BLaER1 treated with 17β-estradiol and CSF1 and Interleukin-3, amounts not matched to agents 10 nM and 100 nM (cell line): ENCODE data around the gene DCDC2.
"Not testable (repeated sequence)": the region's sequence is repeated elsewhere in the genome, so short reads cannot be mapped to it uniquely, and the experiment has no call there.

Experiments
- H3K27ac ChIP-seq, 11 experiments: shearing (Covaris generic); formaldehyde crosslinking; 2 replicates each; pipeline ENCODE4 v1.8.1; 2022
- H3K27me3 ChIP-seq, 11 experiments: shearing (Covaris generic); formaldehyde crosslinking; 2 replicates each; pipeline ENCODE4 v1.8.1; 2022
- H3K36me3 ChIP-seq, 11 experiments: shearing (Covaris generic); formaldehyde crosslinking; 2 replicates each; pipeline ENCODE4 v1.8.1; 2022
- H3K4me1 ChIP-seq, 10 experiments: shearing (Covaris generic); formaldehyde crosslinking; 2 replicates each; pipeline ENCODE4 v1.8.1; 2022
- H3K4me2 ChIP-seq, 11 experiments: shearing (Covaris generic); formaldehyde crosslinking; 2 replicates each; pipeline ENCODE4 v1.8.1; 2022
- H3K4me3 ChIP-seq, 10 experiments: shearing (Covaris generic); formaldehyde crosslinking; 2 replicates each; pipeline ENCODE4 v1.8.1; 2022
- H3K9ac ChIP-seq, 11 experiments: shearing (Covaris generic); formaldehyde crosslinking; 2 replicates each; pipeline ENCODE4 v1.8.1; 2022
- H3K9me3 ChIP-seq, 11 experiments: shearing (Covaris generic); formaldehyde crosslinking; replicated peaks in 1 of 11; 2 replicates each; pipeline ENCODE4 v1.8.1; 2022
- H4K20me1 ChIP-seq, 11 experiments: shearing (Covaris generic); formaldehyde crosslinking; 2 replicates each; pipeline ENCODE4 v1.8.1; 2022
- Cebpa-rat ChIP-seq, 11 experiments: shearing (Covaris generic); IDR thresholded peaks; 2 replicates each; pipeline ENCODE4 v1.8.1; 2022

The DCDC2 gene

DNA sequence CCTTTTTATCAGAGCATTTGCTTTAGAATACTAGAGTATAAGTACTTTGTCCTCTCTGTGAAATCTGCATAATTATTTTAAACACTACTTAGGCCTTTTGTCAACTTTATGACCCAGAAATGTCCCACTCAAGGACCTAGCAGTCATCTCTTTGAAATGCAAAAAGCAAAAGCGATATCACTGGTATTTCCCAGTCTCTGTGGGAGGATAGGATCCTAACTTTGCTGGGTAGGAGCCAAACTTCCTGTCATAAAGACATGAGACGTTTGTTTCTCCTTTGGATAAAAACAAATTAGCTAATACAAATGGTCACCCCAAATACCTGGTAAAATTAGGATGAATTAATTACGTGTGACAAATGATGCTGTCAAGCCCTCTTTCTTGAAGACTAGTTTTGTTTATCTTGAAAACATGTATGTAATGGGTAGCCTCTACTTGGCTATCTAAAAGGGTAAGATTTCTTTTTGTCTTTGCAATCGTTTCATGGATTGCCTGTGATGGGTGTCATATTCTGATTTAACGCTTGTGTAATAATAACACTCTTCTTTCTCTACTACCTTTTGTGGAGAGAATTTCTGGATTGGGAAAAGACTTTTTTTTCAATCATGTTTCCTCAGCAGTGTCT lies 36.2 kb downstream of the DCDC2 start:
- H3K4me3 ChIP-seq, result no peak overlapping the region
- H3K9ac ChIP-seq, result no peak overlapping the region
- H3K4me1 ChIP-seq, result no peaks in the 10 kb centered on the region
- no peak for TF ChIP-seq Cebpa-rat (IDR thresholded peaks at IDR 0.05)
- no peak overlapping the region for H3K4me2 ChIP-seq
- no peaks in the 10 kb centered on the region for H3K27me3 ChIP-seq
- no peaks in the 10 kb centered on the region for H4K20me1 ChIP-seq
- H3K27ac ChIP-seq, result no peak overlapping the region
- H3K9me3 ChIP-seq, result no peaks in the 10 kb centered on the region
- no peaks in the 10 kb centered on the region for H3K36me3 ChIP-seq

GRCh38 chr6:24313251-24314141 lies 44.4 kb downstream of the DCDC2 start:
- TF ChIP-seq Cebpa-rat (IDR thresholded peaks at IDR 0.05), result no peak
- H4K20me1 ChIP-seq, result no peaks in the 10 kb centered on the region
- no peak overlapping the region for H3K4me3 ChIP-seq
- H3K27me3 ChIP-seq, result no peaks in the 10 kb centered on the region
- H3K4me1 ChIP-seq, result no peaks in the 10 kb centered on the region
- H3K9ac ChIP-seq, result no peak overlapping the region
- peaks cover 0 to 17% (median 6%) of the 10 kb centered on the region in 11 experiments; a peak in 9 of 22 replicates for H3K9me3 ChIP-seq
- no peak overlapping the region for H3K4me2 ChIP-seq
- no peaks in the 10 kb centered on the region for H3K36me3 ChIP-seq
- H3K27ac ChIP-seq, result no peak overlapping the region

DNA sequence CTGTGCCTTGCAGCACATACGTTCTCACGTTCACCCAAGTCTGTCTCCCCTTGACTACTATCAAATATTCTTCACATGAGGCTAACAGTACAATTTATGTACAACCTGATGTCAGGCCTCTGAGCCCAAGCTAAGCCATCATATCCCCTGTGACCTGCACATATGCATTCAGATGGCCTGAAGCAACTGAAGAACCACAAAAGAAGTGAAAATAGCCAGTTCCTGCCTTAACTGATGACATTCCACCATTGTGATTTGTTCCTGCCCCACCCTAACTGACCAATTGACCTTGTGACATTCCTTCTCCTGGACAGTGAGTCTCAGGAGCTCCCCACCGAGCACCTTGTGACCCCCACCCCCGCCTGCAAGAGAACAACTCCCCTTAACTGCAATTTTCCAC lies 46.1 kb downstream of the DCDC2 start:
- not testable (repeated sequence) for H3K4me3 ChIP-seq, H3K27ac ChIP-seq, H3K9ac ChIP-seq, H4K20me1 ChIP-seq, H3K4me2 ChIP-seq, H3K4me1 ChIP-seq, H3K36me3 ChIP-seq, H3K27me3 ChIP-seq
- H3K9me3 ChIP-seq, result peaks cover 0 to 17% (median 6%) of the 10 kb centered on the region in 11 experiments; a peak in 9 of 22 replicates

DNA sequence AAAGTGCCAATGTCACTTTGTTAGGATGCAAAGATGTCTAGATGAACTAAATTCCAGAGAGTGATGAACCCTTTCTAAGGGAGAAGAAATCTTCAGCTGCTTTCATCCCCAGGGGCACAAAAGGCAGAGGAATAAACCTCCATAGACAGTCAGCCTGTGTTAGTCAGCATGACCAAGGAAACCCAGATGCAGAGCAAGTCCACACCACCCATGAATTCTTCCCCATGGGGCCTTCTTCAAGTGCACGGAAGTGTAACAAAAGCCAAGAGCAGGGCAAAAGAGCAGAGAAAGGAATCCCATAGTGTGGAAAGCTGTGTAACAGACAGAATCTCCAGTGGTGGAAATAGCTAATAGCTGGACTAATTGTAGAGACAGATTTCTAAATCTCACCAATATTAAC lies 50.0 kb downstream of the DCDC2 start:
- Histone ChIP-seq H3K36me3 (no peaks in the 10 kb centered on the region), H3K27ac (no peak overlapping the region), H3K27me3 (no peaks in the 10 kb centered on the region), H3K9me3 (peaks cover 0 to 17% (median 6%) of the 10 kb centered on the region in 11 experiments; a peak in 9 of 22 replicates), H4K20me1 (no peaks in the 10 kb centered on the region), H3K9ac (no peak overlapping the region), H3K4me1 (no peaks in the 10 kb centered on the region), H3K4me2 (no peak overlapping the region), H3K4me3 (no peak overlapping the region)
- no peak for TF ChIP-seq Cebpa-rat (IDR thresholded peaks at IDR 0.05)

DNA sequence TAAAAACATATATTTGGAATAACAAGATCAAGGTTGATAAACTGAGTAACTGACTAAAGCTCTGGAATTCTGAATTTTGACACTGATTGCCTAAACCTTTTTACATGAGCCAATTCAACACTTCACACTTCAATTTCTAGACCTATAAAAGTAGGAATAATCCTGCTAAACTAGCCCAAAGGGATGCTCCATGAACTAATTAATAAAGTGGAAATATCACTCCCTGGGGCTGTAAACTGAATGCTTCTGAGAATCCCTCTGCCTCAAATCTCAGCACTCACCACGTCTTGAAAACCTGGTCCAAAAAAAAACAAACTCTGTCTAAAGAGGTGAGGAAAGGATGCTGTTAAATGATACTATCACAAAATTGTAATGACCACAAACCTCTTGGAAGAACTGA lies 50.9 kb downstream of the DCDC2 start:
- H3K4me2 ChIP-seq, result no peak overlapping the region
- TF ChIP-seq Cebpa-rat (IDR thresholded peaks at IDR 0.05), result no peak
- no peak overlapping the region for H3K27ac ChIP-seq
- H3K36me3 ChIP-seq, result no peaks in the 10 kb centered on the region
- peaks cover 0 to 11% (median 5%) of the 10 kb centered on the region in 11 experiments; a peak in 9 of 22 replicates for H3K9me3 ChIP-seq
- H3K4me1 ChIP-seq, result peaks cover 0 to under 1% (median 0%) of the 10 kb centered on the region in 10 experiments; a peak in 3 of 20 replicates
- H3K27me3 ChIP-seq, result no peaks in the 10 kb centered on the region
- no peak overlapping the region for H3K4me3 ChIP-seq
- H3K9ac ChIP-seq, result no peak overlapping the region
- no peaks in the 10 kb centered on the region for H4K20me1 ChIP-seq

GRCh38 chr6:24306038-24306437 lies 51.8 kb downstream of the DCDC2 start:
- H3K36me3 ChIP-seq, result no peaks in the 10 kb centered on the region
- no peak for TF ChIP-seq Cebpa-rat (IDR thresholded peaks at IDR 0.05)
- H3K9me3 ChIP-seq, result 0 out of 22 replicates have a peak, but pooled peaks cover 0 to 2% (median 0%) of the 10 kb centered on the region in 11 experiments
- no peak overlapping the region for H3K4me2 ChIP-seq
- no peak overlapping the region for H3K4me3 ChIP-seq
- no peak overlapping the region for H3K9ac ChIP-seq
- H3K27ac ChIP-seq, result no peak overlapping the region
- peaks cover 0 to 7% (median 5%) of the 10 kb centered on the region in 10 experiments; a peak in 6 of 20 replicates for H3K4me1 ChIP-seq
- H4K20me1 ChIP-seq, result no peaks in the 10 kb centered on the region
- no peaks in the 10 kb centered on the region for H3K27me3 ChIP-seq

GRCh38 chr6:24296944-24297343 lies 60.9 kb downstream of the DCDC2 start:
- Histone ChIP-seq H3K4me3 (no peak overlapping the region), H3K4me2 (no peak overlapping the region), H3K4me1 (peaks cover 0 to 6% (median 4%) of the 10 kb centered on the region in 10 experiments; a peak in 6 of 20 replicates), H3K27me3 (no peaks in the 10 kb centered on the region), H3K27ac (no peak overlapping the region), H3K9ac (no peak overlapping the region), H3K9me3 (peaks cover 15 to 37% (median 22%) of the 10 kb centered on the region in 11 experiments; a peak in 20 of 22 replicates), H4K20me1 (no peaks in the 10 kb centered on the region), H3K36me3 (no peaks in the 10 kb centered on the region)
- TF ChIP-seq Cebpa-rat (IDR thresholded peaks at IDR 0.05), result no peak

- not testable (repeated sequence) for H3K4me3 ChIP-seq, H3K9ac ChIP-seq, H3K4me1 ChIP-seq, H3K27me3 ChIP-seq, H3K4me2 ChIP-seq, H3K36me3 ChIP-seq, H4K20me1 ChIP-seq, H3K27ac ChIP-seq
- H3K9me3 ChIP-seq, result peaks cover 15 to 37% (median 22%) of the 10 kb centered on the region in 11 experiments; a peak in 20 of 22 replicates
Measured at GRCh38 chr6:24293852-24294251, 64.0 kb downstream of the DCDC2 start.

DNA sequence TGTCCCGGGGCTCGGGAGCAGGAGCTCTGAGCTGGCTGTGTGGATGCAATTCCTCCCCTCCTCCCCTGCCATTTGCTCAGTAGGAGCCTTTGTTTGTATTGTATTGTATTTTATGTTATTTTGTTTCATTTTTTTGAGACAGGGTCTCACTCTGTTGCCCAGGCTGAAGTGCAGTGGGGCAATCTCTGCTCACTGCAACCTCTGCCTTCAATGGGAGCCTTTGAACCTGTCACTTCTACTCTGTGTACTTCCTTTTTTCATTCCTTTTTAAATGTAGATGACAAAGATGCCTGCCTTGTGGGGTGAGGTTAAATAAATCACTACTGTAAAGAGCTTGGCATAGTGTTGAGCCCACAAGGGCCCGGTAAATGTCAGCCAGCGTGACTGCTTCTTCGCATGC lies 70.6 kb downstream of the DCDC2 start:
- Histone ChIP-seq H3K4me2 (no peak overlapping the region), H3K4me3 (no peak overlapping the region), H3K9ac (no peak overlapping the region), H3K36me3 (no peaks in the 10 kb centered on the region), H3K9me3 (0 out of 22 replicates have a peak, but pooled peaks cover 0 to 1% (median 0%) of the 10 kb centered on the region in 11 experiments), H3K27ac (no peak overlapping the region), H3K27me3 (no peaks in the 10 kb centered on the region), H4K20me1 (no peaks in the 10 kb centered on the region), H3K4me1 (peaks cover 16 to 21% (median 19%) of the 10 kb centered on the region in 10 experiments)
- TF ChIP-seq Cebpa-rat (IDR thresholded peaks at IDR 0.05), result no peak
